ENCODE data around the gene PTPRO.

DNA sequence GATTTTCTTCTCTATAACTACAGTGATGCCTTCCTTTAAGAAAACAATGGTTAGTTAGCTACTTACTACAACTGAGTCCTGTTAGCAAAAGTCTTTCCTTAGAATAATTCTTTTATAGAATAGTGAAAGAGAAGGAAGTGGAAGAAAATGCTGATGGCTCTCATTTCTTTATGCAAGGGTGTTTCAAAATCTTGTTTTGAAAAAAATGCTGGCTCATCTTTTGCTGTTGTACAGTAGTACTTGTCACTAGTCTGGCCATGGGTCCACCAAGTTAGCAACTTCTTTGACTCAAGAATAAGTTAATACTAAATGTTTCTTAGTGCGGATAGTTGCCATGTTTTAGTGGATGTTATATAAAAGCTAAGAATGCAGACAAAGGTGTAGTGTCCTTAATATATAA, 225.4 kb downstream of the PTPRO start:
- no peak for TF ChIP-seq POLR2A (IDR thresholded peaks at IDR 0.05)
- TF ChIP-seq, protein P1, sequence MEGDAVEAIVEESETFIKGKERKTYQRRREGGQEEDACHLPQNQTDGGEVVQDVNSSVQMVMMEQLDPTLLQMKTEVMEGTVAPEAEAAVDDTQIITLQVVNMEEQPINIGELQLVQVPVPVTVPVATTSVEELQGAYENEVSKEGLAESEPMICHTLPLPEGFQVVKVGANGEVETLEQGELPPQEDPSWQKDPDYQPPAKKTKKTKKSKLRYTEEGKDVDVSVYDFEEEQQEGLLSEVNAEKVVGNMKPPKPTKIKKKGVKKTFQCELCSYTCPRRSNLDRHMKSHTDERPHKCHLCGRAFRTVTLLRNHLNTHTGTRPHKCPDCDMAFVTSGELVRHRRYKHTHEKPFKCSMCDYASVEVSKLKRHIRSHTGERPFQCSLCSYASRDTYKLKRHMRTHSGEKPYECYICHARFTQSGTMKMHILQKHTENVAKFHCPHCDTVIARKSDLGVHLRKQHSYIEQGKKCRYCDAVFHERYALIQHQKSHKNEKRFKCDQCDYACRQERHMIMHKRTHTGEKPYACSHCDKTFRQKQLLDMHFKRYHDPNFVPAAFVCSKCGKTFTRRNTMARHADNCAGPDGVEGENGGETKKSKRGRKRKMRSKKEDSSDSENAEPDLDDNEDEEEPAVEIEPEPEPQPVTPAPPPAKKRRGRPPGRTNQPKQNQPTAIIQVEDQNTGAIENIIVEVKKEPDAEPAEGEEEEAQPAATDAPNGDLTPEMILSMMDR (IDR thresholded peaks at IDR 0.05), result no peak
